Stimulated activated CD8-positive, alpha-beta memory T cell treated with anti-CD3 and anti-CD28 coated beads, Interleukin-7, amount 100 ng/mL, for 48 hours (primary cell): Measurements from ENCODE around the gene GJA5.
"Not testable (repeated sequence)": the region's sequence is repeated elsewhere in the genome, so short reads cannot be mapped to it uniquely, and the experiment has no call there.

ENCODE experiments used
- DNase-seq, 2 donors: peaks; one replicate each; pipeline ENCODE4 v3.0.0-alpha.2; 2020; ENCODE audit warnings: low read depth in 1 of 2; ENCODE audit errors: extremely low read depth in 1 of 2

GJA5 gene

GRCh38 chr1:147734291-147734841 lies 26.0 kb downstream of the GJA5 start:
- DNase-seq = not testable (repeated sequence)

- no peak for DNase-seq
These were observed 31.1 kb downstream of the GJA5 start for GRCh38 chr1:147729315-147729714.

- no peak for DNase-seq
These were observed 34.2 kb downstream of the GJA5 start for GRCh38 chr1:147726168-147726567.

- no peak for DNase-seq
These were observed 34.7 kb downstream of the GJA5 start for GRCh38 chr1:147725685-147726084.

- no peak for DNase-seq
These were observed 36.6 kb downstream of the GJA5 start for GRCh38 chr1:147723691-147724323.

- no peak for DNase-seq
These were observed 38.3 kb downstream of the GJA5 start for GRCh38 chr1:147722124-147722523.

- no peak for DNase-seq
These were observed 38.7 kb downstream of the GJA5 start for GRCh38 chr1:147721716-147722115.

- no peak for DNase-seq
These were observed 39.8 kb downstream of the GJA5 start for GRCh38 chr1:147720557-147720956.

GRCh38 chr1:147719711-147720225 lies 40.6 kb downstream of the GJA5 start:
- no peak for DNase-seq

- DNase-seq = no peak
These were observed 41.2 kb downstream of the GJA5 start for GRCh38 chr1:147719029-147719698.

- DNase-seq = no peak
These were observed 42.7 kb downstream of the GJA5 start for GRCh38 chr1:147717706-147718097.

- no peak for DNase-seq
These were observed 43.2 kb downstream of the GJA5 start for GRCh38 chr1:147717051-147717705.

- no peak for DNase-seq
These were observed 47.8 kb downstream of the GJA5 start for GRCh38 chr1:147712605-147713004.
